NCI-H1417 treated with DMSO at 0.1 percent for 48 hours (cell line): ENCODE data around the gene TBXA2R.
"Not testable (repeated sequence)": the region's sequence is repeated elsewhere in the genome, so short reads cannot be mapped to it uniquely, and the experiment has no call there.

Source experiments
- DNase-seq: peaks from one replicate; lab custom pipeline; 2025; lab: John Stamatoyannopoulos, UW

TBXA2R gene

GRCh38 chr19:3577723-3578344, 28.8 kb downstream of the TBXA2R start:
- DNase-seq, result no peak

GRCh38 chr19:3576696-3577443, 29.8 kb downstream of the TBXA2R start:
- DNase-seq, result no peak

DNA sequence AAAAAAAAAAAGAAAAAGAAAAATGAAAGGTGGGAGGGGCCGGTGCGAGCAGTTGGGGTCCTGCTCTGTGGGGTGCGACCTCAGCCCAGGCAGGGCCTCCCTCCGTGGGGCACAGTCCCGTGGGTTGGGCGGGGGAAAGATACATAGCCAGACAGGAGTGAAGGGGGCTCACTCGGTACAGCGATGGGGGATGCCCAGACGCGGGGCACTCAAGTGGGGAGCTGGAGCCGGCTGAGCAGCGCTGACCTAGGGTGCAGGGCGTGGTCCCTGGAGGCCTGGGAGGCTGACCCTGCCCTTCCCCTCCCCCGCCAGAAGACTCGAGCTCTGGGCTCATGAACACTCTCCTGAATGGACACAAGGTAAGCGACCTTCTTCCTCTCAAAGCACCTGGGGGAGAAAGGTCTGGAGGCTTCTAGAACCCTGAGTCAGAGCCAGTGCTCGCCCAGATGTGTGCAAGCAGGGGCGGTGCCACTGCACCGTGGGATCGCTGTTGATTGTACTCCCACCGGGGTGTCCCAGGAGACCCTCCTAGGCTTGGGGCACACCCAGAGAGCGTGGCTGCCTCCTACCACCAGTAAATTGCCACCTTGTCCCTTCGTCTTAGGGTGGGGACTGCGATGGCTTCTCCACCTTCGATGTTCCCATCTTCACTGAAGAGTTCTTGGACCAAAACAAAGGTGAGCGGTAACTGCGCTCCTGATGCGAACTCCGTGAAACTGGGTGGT, 30.6 kb downstream of the TBXA2R start:
- DNase-seq, result no peak

DNA sequence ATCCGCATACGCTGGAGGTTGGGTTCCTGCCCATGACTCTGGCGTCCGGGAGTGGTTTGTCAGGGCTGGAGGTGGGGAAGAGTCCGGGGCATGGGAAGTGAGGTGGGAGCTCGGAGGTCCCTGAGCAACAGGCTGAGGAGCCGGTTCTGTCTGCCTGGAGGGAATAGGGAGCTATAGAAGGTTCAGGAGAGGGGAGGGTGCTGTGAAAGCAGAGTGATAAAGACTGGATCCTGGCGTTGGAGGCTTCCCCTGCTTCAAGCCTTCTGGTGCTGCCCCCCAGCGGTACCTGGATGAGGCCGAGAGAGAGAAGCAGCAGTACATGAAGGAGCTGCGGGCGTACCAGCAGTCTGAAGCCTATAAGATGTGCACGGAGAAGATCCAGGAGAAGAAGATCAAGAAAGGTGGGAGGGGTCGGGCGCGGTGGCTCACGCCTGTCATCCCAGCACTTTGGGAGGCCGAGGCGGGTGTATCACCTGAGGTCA, 31.4 kb downstream of the TBXA2R start:
- no peak for DNase-seq

DNA sequence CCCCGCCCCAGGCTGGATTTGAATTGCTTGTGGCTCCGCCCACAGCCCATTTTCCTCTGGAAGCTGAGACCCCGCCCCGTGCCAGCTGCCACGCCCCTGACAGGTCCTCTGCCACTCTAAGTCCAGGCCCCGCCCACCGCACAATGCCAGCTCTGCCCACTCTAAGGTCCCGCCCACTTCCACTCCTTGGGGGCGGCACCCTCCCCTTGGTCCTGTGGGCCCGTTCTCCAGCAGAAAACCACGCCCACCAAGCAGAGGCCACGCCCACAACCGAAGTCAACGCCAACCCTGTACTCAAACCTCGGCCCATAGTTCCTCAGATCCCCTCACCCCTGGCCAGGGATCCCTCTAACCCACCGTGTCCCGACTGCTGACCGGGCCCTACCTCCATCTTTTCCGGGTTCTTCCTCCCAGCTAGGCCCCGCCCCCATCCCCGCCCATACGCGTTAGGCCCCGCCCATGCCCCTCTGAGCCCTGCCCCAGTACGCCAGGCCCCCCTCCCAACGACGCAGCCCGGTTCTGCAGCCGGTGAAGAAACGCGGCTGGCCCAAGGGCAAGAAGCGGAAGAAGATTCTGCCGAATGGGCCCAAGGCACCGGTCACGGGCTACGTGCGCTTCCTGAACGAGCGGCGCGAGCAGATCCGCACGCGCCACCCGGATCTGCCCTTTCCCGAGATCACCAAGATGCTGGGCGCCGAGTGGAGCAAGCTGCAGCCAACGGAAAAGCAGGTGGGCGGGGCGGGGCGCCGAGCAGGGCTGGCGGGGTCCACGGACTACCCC, 32.6 kb downstream of the TBXA2R start:
- DNase-seq, result no peak

DNA sequence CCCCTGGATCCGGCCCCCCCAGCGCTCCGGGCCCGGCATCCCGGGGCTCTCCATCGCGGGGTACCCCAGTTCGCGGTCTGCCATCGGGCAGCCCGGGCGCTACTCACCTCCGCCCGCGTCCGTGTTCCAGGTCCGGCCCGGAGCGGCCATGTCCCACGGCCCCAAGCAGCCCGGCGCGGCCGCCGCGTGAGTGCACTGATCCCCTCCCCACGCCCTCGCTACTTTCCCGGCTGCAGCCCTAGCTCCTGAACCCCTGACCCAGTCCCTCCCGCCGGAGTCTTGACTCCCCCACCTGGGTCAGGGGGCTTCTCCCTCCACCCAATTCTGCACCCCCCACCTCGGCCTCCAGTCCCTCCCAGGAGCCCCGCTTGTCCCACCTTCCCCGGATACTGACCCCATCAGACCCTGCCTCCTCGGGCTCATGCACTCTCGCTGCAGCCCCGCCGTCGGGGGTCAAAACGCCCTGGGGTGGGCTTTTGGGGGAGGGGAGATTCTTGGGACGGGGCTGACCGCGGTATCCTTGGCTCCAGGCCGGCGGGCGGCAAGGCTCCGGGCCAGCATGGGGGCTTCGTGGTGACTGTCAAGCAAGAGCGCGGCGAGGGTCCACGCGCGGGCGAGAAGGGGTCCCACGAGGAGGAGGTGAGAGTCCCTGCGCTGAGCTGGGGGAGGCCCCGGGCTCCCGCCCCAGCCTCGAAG, 33.4 kb downstream of the TBXA2R start:
- DNase-seq, result no peak

DNA sequence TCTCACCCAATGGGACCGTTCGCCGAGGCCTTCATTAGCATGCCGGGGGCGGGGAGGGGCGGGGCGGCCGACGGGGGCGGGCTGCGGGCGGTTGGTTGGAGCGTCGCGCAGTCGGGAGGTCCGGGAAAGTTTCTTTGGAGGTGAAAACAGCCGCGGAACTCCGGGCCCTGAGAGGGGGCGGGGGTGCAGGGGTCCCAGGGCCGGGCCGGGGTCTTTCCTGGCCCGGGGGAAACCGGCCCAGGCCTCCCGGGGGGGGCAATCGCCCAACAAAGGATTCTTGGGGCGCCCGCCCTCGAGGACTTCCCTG, 33.9 kb downstream of the TBXA2R start, which contains the start of gene HMG20B:
Gene HMG20B, plus strand, starts transcription at position 90 of the 307 bp plus-strand sequence. CDS start 366 bp downstream, outside the sequence.
- DNase-seq, result no peak

DNA sequence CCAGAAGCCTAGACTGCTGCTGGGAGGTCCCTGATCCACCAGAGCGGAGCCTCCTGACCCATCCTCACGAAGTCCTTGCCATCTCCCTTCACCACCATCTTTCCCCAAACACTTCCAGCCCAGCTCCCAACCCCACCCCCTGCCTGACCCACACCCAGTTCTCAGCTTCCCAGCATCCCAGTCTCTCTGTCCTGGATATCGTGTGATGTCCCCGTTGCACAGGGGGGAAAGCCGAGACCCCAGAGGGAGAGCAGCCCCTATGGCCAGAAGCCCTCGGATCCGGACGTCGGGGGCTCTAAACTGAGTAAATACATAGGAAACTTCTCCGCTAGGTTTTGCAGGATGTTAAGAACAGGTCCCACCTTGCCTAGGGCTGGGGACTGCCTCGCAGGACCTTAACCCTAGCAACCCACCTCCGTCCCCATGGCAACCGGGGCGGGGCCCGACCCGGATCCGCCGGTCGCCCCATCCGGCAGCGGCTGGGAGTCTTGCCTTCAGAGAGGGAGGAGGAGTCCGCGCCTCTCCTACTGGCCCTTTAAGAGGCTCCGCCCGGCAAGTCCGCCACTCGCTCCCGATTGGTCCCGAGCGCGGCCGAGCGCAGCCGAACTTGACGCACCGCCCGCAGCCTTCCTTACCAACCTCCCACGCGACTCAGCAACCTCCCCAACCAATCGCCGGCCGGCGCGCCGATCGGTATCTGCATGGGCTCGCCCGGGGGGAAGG, 34.4 kb downstream of the TBXA2R start:
- peak; percentile 97 for DNase-seq

GRCh38 chr19:3570606-3571011, 36.1 kb downstream of the TBXA2R start:
- DNase-seq, result no peak

DNA sequence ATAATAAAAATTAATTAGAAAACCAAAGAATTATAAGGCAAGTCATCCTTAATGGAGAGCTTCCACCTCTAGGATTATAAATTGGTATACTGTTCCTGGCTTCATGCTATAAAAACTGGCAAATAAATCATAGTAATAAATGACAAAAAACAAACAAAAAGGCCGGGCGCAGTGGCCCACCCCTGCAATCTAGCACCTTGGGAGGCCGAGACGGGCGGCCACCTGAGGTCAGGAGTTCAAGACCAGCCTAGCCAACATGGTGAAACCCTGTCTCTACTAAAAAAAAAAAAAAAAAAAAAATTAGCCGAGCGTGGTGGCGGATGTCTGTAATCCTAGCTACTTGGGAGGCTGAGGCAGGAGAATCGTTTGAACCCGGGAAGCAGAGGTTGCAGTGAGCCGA, 36.6 kb downstream of the TBXA2R start:
- not testable (repeated sequence) for DNase-seq

DNA sequence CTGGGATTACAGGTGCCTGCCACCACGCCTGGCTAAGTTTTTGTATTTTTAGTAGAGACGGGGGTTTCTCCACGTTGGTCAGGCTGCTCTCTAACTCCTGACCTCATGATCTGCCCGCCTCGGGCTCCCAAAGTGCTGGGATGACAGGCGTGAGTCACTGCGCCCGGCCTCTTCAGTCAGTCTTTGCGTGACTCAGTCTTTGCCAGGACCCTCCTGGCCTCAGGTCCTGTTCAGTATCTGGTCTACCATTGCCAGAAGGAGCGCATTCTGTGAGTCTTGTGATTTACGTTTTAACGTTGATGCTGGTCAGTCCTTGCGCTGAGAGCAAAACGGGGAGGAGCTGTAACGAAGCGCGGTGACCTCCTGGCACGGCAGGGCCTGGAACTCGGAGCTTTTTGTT, 41.5 kb downstream of the TBXA2R start:
- DNase-seq, result no peak

DNA sequence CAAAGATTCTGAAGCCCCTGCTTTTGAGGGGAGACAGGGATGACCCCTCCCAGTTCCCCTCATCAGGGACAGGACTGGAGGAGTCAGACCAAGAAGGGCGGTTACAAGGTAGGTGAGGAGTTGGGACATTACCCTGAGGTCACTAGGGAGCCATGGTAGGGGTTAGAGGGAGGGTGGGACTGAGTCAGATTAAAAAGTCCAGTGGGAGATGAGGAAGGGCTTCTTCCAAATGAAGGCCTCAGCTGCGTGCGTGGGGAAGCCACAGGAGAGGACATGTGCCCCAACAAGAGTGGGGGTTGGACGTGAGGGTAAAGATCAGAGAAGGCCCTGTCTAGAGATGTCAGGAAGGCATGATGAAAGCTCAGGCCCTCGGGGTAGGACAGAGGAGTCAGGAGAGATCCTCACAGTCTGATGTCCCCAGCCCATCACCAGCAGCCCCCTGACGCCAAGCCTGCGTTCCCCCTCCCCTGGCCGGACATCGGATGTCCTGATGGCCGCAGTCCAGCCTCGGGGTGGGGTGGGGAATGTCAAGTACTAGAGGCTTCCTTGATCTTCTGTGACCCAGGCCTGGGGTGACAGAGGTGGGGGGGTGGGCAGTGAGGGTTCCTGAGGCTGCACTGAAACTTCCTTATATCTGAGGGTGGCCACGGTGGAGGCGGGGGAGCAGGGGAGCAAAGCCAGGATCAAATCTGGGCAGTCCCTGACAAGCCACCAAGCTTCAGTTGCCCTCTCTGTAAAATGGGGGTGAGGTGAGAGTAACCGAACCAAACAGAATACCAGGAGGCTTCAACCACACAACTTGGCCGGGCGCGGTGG, 42.8 kb downstream of the TBXA2R start:
- DNase-seq, result no peak

- peak; percentile 79 for DNase-seq
These were observed 49.0 kb downstream of the TBXA2R start, which contains the start of gene MFSD12 for GRCh38 chr19:3557461-3558248. Gene MFSD12, minus strand, starts transcription at chr19:3557586. Its CDS starts 183 bp downstream, at chr19:3557403.

DNA sequence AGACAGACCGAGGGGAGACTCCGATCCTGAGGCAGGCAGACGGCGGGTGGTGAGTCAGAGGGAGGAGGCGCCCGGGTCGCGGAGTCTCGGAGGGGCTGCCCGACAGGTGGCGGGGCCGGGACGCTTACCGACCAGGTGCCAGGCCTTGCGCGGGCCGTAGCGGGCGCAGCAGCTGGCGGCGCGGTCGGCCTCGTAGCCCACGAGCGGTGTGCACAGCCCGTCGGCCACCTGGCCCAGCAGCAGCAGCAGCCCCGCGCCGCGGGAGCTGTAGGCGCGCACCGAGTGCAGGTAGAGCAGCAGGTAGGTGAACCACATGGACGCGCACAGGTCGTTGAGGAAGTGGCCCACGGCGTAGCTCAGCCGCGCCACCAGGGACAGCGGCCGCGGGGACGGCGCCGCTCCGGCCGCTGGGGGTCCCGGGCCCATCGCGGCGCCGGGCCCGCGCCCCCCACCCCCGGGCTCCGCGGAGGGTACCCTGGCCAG, 49.7 kb downstream of the TBXA2R start:
- DNase-seq, result no peak

- DNase-seq, result no peak
These were observed 50.2 kb downstream of the TBXA2R start for GRCh38 chr19:3556423-3556977.

DNA sequence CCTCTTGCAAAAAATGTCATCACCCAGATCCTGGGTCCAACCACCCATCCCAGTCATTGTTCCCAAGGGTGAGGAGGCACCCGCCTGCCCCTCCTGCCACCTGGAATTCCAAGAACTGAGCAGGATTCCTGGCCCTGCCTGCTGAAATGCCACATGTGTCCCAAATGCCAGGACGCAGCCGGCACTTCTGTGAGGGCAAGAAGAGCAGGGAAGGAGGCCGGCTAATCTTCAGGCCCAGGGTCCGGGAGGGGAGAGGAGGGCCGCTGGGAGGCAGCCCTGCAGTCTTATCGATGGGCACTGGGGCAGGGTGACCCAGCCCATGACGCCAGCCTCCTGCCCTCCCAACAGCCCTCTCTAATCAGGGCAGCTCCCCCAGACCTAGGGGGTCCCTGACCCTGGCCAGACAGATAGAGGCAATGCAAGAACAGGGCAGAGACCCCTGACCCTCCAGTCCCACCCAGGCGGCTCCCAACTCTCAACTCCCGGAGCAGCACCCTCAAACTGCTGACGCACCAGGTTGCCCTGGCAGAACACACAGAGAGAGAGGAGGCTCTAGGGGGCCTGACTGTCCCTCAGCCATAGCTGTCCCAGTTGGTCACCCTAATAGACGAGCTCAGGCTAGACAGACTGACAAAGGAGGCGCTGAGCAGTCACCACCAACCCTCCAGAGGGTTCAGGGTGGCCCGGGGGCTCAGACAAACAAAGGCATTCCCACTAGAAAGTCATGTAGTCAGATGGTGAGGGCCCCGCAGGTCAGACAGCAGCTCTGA, 50.8 kb downstream of the TBXA2R start:
- DNase-seq, result no peak

DNA sequence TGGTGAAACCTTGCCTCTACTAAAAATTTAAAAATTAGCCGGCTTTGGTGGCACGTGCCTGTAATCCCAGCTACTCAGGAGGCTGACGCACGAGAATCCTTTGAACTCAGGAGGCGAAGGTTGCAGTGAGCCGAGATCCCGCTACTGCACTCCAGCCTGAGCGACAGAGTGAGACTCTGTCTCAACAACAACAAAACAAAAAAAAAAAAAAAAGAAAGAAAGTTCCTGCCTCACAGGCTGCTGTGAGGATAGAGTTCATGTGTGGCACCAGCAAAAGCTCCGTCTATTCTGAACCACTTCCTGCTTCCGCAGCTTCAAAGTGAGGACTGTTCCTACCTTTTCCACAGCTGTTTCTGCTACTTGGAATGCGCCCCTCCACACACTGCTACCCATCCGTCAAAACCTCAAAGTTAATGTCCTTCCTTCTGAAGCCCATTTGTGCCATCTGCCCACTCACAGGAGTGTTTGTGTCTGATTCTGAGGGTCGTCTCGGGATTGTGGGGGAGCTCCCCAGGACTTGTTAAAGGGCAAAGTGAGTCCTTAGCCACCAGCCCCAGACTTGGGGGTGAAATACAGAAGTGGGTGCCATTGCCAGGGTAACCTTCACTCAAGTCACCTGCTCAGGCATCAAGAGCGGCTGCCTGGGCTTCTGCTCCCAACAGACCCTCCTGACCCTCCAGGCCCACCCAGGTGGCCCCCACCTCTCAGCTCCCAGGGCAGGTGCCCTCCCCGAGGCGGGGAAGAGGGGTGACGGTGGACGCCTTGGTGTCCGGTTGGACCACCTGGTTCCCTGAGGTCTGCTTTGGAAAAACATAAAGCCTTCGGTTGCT, 52.2 kb downstream of the TBXA2R start:
- no peak for DNase-seq
